ENCODE results near the gene ACOT7.

Gene ACOT7

GRCh38 chr1:6307099-6307498 is 86.5 kb downstream of the ACOT7 start:
- no peak for DNase-seq

GRCh38 chr1:6303397-6304012 is 90.1 kb downstream of the ACOT7 start:
- DNase-seq = no peak

- no peak for DNase-seq
Measured at GRCh38 chr1:6302568-6302967, 91.0 kb downstream of the ACOT7 start.

- no peak for DNase-seq
Measured at GRCh38 chr1:6301526-6301925, 92.0 kb downstream of the ACOT7 start.

- no peak for DNase-seq
Measured at GRCh38 chr1:6300342-6301048, 93.1 kb downstream of the ACOT7 start.

GRCh38 chr1:6299557-6300165 is 93.9 kb downstream of the ACOT7 start:
- no peak for DNase-seq

- DNase-seq = no peak
Measured at GRCh38 chr1:6298940-6299465, 94.6 kb downstream of the ACOT7 start.

- DNase-seq = no peak
Measured at GRCh38 chr1:6298530-6298929, 95.0 kb downstream of the ACOT7 start.

- DNase-seq = no peak
Measured at GRCh38 chr1:6295910-6296309, 97.7 kb downstream of the ACOT7 start.

- no peak for DNase-seq
Measured at GRCh38 chr1:6294890-6295556, 98.5 kb downstream of the ACOT7 start.

- no peak for DNase-seq
Measured at GRCh38 chr1:6294080-6294889, 99.3 kb downstream of the ACOT7 start.

GRCh38 chr1:6292102-6292501 is 101.5 kb downstream of the ACOT7 start:
- DNase-seq = no peak

- DNase-seq = no peak
Measured at GRCh38 chr1:6288665-6289064, 104.9 kb downstream of the ACOT7 start.

- DNase-seq = no peak
Measured at GRCh38 chr1:6288026-6288425, 105.5 kb downstream of the ACOT7 start.

GRCh38 chr1:6287431-6287886 is 106.1 kb downstream of the ACOT7 start:
- DNase-seq = no peak

GRCh38 chr1:6287029-6287428 is 106.5 kb downstream of the ACOT7 start:
- DNase-seq = no peak

- DNase-seq = no peak
Measured at GRCh38 chr1:6286266-6286665, 107.3 kb downstream of the ACOT7 start.

- no peak for DNase-seq
Measured at GRCh38 chr1:6285336-6285735, 108.2 kb downstream of the ACOT7 start.

- no peak for DNase-seq
Measured at GRCh38 chr1:6282577-6283270, 110.8 kb downstream of the ACOT7 start.

- no peak for DNase-seq
Measured at GRCh38 chr1:6281511-6282402, 111.8 kb downstream of the ACOT7 start.
